NCI-H1105 (cell line): ENCODE measurements around the gene RNF145.
A peak's percentile ranks its signal among the peaks of the same experiment; 100 is the strongest.
"Not testable (repeated sequence)": the region's sequence is repeated elsewhere in the genome, so short reads cannot be mapped to it uniquely, and the experiment has no call there.

Experiments
- DNase-seq: peaks from one replicate; lab custom pipeline; 2025; lab: John Stamatoyannopoulos, UW

Gene RNF145

GRCh38 chr5:159157552-159157951, 51.8 kb downstream of the RNF145 start:
- no peak for DNase-seq

GRCh38 chr5:159156426-159157238, 52.7 kb downstream of the RNF145 start:
- DNase-seq, result peak; percentile 43

- DNase-seq, result no peak
These were observed 53.4 kb downstream of the RNF145 start for GRCh38 chr5:159155960-159156359.

GRCh38 chr5:159152876-159153275, 56.5 kb downstream of the RNF145 start:
- DNase-seq, result no peak

- no peak for DNase-seq
These were observed 60.3 kb downstream of the RNF145 start for GRCh38 chr5:159149085-159149484.

- DNase-seq, result no peak
These were observed 61.4 kb downstream of the RNF145 start for GRCh38 chr5:159147976-159148375.

GRCh38 chr5:159146839-159147238, 62.5 kb downstream of the RNF145 start:
- no peak for DNase-seq

GRCh38 chr5:159145160-159145559, 64.2 kb downstream of the RNF145 start:
- not testable (repeated sequence) for DNase-seq

GRCh38 chr5:159139802-159140201, 69.6 kb downstream of the RNF145 start:
- no peak for DNase-seq

- DNase-seq, result no peak
These were observed 73.3 kb downstream of the RNF145 start for GRCh38 chr5:159135896-159136531.

GRCh38 chr5:159133041-159133741, 76.2 kb downstream of the RNF145 start:
- no peak for DNase-seq

GRCh38 chr5:159132429-159133040, 76.8 kb downstream of the RNF145 start:
- DNase-seq, result no peak

GRCh38 chr5:159131951-159132350, 77.4 kb downstream of the RNF145 start:
- no peak for DNase-seq

- no peak for DNase-seq
These were observed 78.5 kb downstream of the RNF145 start for GRCh38 chr5:159130871-159131270.

GRCh38 chr5:159128070-159128541, 81.2 kb downstream of the RNF145 start:
- no peak for DNase-seq

GRCh38 chr5:159123700-159124099, 85.7 kb downstream of the RNF145 start:
- no peak for DNase-seq

- no peak for DNase-seq
These were observed 86.2 kb downstream of the RNF145 start for GRCh38 chr5:159123189-159123588.

GRCh38 chr5:159121061-159121460, 88.3 kb downstream of the RNF145 start:
- DNase-seq, result no peak

- DNase-seq, result no peak
These were observed 88.9 kb downstream of the RNF145 start for GRCh38 chr5:159120446-159120845.

GRCh38 chr5:159119842-159120241, 89.5 kb downstream of the RNF145 start:
- DNase-seq, result not testable (repeated sequence)

- DNase-seq, result not testable (repeated sequence)
These were observed 90.2 kb downstream of the RNF145 start for GRCh38 chr5:159118958-159119659.

- no peak for DNase-seq
These were observed 95.9 kb downstream of the RNF145 start for GRCh38 chr5:159113405-159113804.
